ENCODE results near the gene LMBRD2. TPM values are rescaled to one million over a fixed set of nuclear protein-coding genes. Genes with fewer than 3 reads are reported as not detected.

LMBRD2 gene
- total RNA-seq, 1 donor from 2014 or later = 5.8 TPM

- no peak for ATAC-seq
These were observed 51.9 kb downstream of the LMBRD2 start for GRCh38 chr5:36099748-36100147.

- no peak for ATAC-seq
These were observed 55.2 kb downstream of the LMBRD2 start for GRCh38 chr5:36096486-36096885.

GRCh38 chr5:36089989-36090388 lies 61.7 kb downstream of the LMBRD2 start:
- ATAC-seq = peak; percentile 80

- ATAC-seq = peak; percentile 79
These were observed 72.4 kb downstream of the LMBRD2 start for GRCh38 chr5:36079200-36079781.

- no peak for ATAC-seq
These were observed 73.3 kb downstream of the LMBRD2 start for GRCh38 chr5:36078430-36078829.

GRCh38 chr5:36073595-36074216 lies 78.0 kb downstream of the LMBRD2 start:
- ATAC-seq = no peak

GRCh38 chr5:36070687-36071571 lies 80.8 kb downstream of the LMBRD2 start:
- no peak for ATAC-seq

GRCh38 chr5:36068751-36069281 lies 82.9 kb downstream of the LMBRD2 start:
- ATAC-seq = no peak

- no peak for ATAC-seq
These were observed 85.0 kb downstream of the LMBRD2 start, which contains the start of gene UGT3A2 for GRCh38 chr5:36066540-36067210. UGT3A2 (minus strand) TSS chr5:36066882; CDS start chr5:36066789, 93 bp downstream.

- ATAC-seq = no peak
These were observed 85.6 kb downstream of the LMBRD2 start for GRCh38 chr5:36066001-36066539.

- no peak for ATAC-seq
These were observed 91.2 kb downstream of the LMBRD2 start for GRCh38 chr5:36060420-36060887.

GRCh38 chr5:36059571-36060419 lies 91.9 kb downstream of the LMBRD2 start:
- ATAC-seq = no peak

- ATAC-seq = no peak
These were observed 92.9 kb downstream of the LMBRD2 start for GRCh38 chr5:36058776-36059175.

- ATAC-seq = no peak
These were observed 94.3 kb downstream of the LMBRD2 start for GRCh38 chr5:36057386-36057785.

- ATAC-seq = no peak
These were observed 95.3 kb downstream of the LMBRD2 start for GRCh38 chr5:36056422-36056821.

GRCh38 chr5:36055984-36056383 lies 95.7 kb downstream of the LMBRD2 start:
- ATAC-seq = no peak

GRCh38 chr5:36054647-36055046 lies 97.0 kb downstream of the LMBRD2 start:
- ATAC-seq = no peak

GRCh38 chr5:36052538-36052937 lies 99.1 kb downstream of the LMBRD2 start:
- ATAC-seq = no peak

- no peak for ATAC-seq
These were observed 101.7 kb downstream of the LMBRD2 start for GRCh38 chr5:36049949-36050348.

Data from esophagus mucosa (tissue), 1 donor.